Measurements from ENCODE around the gene TAL1. TPM values are rescaled to one million over a fixed set of nuclear protein-coding genes. Genes with fewer than 3 reads are reported as not detected.
"Not testable (repeated sequence)": the region's sequence is repeated elsewhere in the genome, so short reads cannot be mapped to it uniquely, and the experiment has no call there.

The TAL1 gene
- total RNA-seq, 8 experiments from 2014 or later, result 0.14 to 10.5 (median 0.38) TPM; not detected in 3

- H3K27ac ChIP-seq; H3K4me1 ChIP-seq (replicated peaks in 1 of 2); in situ Hi-C loops (cut with MboI; ENCODE audit: low pct_unique_long_range_greater_than_20kb in 2 of 9, low sequenced_read_pairs in 9 of 9, unreplicated experiment in 9 of 9); ATAC-seq (replicated peaks in 6 of 8); H3K4me3 ChIP-seq: not testable (repeated sequence)
- 22 to 81% (median 49%) methylated on average over 2 of the region's 2 CpGs for WGBS, 10 experiments
Observed at GRCh38 chr1:47203504-47203903, 28.5 kb downstream of the TAL1 start.

GRCh38 chr1:47201179-47201578 lies 30.8 kb downstream of the TAL1 start:
- H3K27ac ChIP-seq, result no peak overlapping the region
- peak in 5 of 8 experiments; percentile 35 to 68 (median 36) for ATAC-seq (replicated peaks in 6 of 8)
- in situ Hi-C loops (cut with MboI; ENCODE audit: low pct_unique_long_range_greater_than_20kb in 2 of 9, low sequenced_read_pairs in 9 of 9, unreplicated experiment in 9 of 9), result no loop called here
- H3K4me1 ChIP-seq (replicated peaks in 1 of 2), result no peaks in the 10 kb centered on the region
- 0 to 37% (median 14%) methylated on average over 1 to 4 of the region's 4 CpGs; no CpG with 5 or more reads in 1 of the 10 experiments for WGBS, 10 experiments
- no peak overlapping the region for H3K4me3 ChIP-seq

- no peak overlapping the region for H3K27ac ChIP-seq
- H3K4me3 ChIP-seq, result no peak overlapping the region
- in situ Hi-C loops (cut with MboI; ENCODE audit: low pct_unique_long_range_greater_than_20kb in 2 of 9, low sequenced_read_pairs in 9 of 9, unreplicated experiment in 9 of 9), result loop anchor here in 6 of 9 experiments (25.0 kb wide), 5 partner anchors 189 to 789 kb away; partner anchors contain the start of genes FOXE3 (in 2 of the 6), FOXD2 (in 1 of the 6) and TRABD2B (in 1 of the 6)
- WGBS, 10 experiments, result 41 to 100% (median 85%) methylated on average over 1 to 4 of the region's 4 CpGs
- H3K4me1 ChIP-seq (replicated peaks in 1 of 2), result peaks cover 0 to under 1% of the 10 kb centered on the region in 2 donors
- no peak for ATAC-seq (replicated peaks in 6 of 8)
Observed at GRCh38 chr1:47198214-47198613, 33.8 kb downstream of the TAL1 start.

DNA sequence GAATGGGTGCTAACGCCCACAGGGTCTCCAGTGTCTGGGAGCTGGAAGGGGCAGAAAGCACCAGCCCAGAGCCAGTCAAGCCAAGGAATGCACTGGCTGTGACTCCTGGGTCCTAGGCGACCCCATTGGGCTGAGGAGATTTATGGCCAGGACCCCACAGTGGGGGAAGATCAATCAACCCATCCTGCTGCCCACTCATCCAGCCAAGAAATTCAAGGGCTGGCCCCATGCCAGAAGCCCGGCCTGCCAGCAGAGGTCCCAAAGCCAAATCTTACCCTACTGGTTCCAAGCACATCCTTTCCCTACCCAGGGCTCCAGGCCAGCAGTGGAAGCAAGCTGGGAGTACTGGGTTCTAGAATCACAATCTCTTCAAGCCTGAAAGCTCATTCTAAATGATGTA lies 35.4 kb downstream of the TAL1 start:
- H3K4me3 ChIP-seq, result no peak overlapping the region
- peaks cover 0 to 8% of the 10 kb centered on the region in 2 donors for H3K4me1 ChIP-seq (replicated peaks in 1 of 2)
- H3K27ac ChIP-seq, result no peak overlapping the region
- WGBS, 10 experiments, result 73 to 100% (median 79%) methylated on average over 1 to 3 of the region's 3 CpGs; no CpG with 5 or more reads in 6 of the 10 experiments
- in situ Hi-C loops (cut with MboI; ENCODE audit: low pct_unique_long_range_greater_than_20kb in 2 of 9, low sequenced_read_pairs in 9 of 9, unreplicated experiment in 9 of 9), result loop anchor here in 6 of 9 experiments (25.0 kb wide), 5 partner anchors 191 to 791 kb away; partner anchors contain the start of genes FOXE3 (in 2 of the 6), FOXD2 (in 1 of the 6) and TRABD2B (in 1 of the 6)
- ATAC-seq (replicated peaks in 6 of 8), result no peak

- not testable (repeated sequence) for H3K4me1 ChIP-seq (replicated peaks in 1 of 2); H3K27ac ChIP-seq; H3K4me3 ChIP-seq; ATAC-seq (replicated peaks in 6 of 8)
- WGBS, 10 experiments, result 65 to 100% (median 93%) methylated on average over 1 to 9 of the region's 9 CpGs; no CpG with 5 or more reads in 1 of the 10 experiments
- in situ Hi-C loops (cut with MboI; ENCODE audit: low pct_unique_long_range_greater_than_20kb in 2 of 9, low sequenced_read_pairs in 9 of 9, unreplicated experiment in 9 of 9), result loop anchor here in 6 of 9 experiments (25.0 kb wide), 5 partner anchors 191 to 791 kb away; partner anchors contain the start of genes FOXE3 (in 2 of the 6), FOXD2 (in 1 of the 6) and TRABD2B (in 1 of the 6)
Observed at GRCh38 chr1:47195981-47196380, 36.0 kb downstream of the TAL1 start.

- Histone ChIP-seq H3K27ac (no peak overlapping the region), H3K4me1 (replicated peaks in 1 of 2) (peaks cover 0 to 8% of the 10 kb centered on the region in 2 donors), H3K4me3 (no peak overlapping the region)
- no peak for ATAC-seq (replicated peaks in 6 of 8)
- in situ Hi-C loops (cut with MboI; ENCODE audit: low pct_unique_long_range_greater_than_20kb in 2 of 9, low sequenced_read_pairs in 9 of 9, unreplicated experiment in 9 of 9), result loop anchor here in 6 of 9 experiments (25.0 kb wide), 5 partner anchors 193 to 793 kb away; partner anchors contain the start of genes FOXE3 (in 2 of the 6), FOXD2 (in 1 of the 6) and TRABD2B (in 1 of the 6)
Observed at GRCh38 chr1:47194311-47194710, 37.7 kb downstream of the TAL1 start.

DNA sequence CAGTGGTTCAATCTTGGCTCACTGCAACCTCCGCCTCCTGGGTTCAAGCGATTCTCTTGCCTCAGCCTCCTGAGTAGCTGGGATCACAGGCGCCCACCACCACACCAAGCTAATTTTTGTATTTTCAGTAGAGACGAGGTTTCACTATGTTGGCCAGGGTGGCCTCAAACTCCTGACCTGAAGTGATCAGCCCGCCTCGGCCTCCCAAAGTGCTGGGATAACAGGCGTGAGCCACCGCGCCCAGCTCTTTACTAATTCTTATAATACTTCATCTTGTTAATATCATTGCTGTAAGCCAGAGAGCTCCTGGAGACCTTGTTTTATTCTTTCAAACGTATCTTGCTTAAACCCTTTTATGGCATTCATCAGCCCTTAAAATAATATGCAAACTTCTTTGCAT lies 38.5 kb downstream of the TAL1 start:
- WGBS, 10 experiments, result 49 to 97% (median 91%) methylated on average over 1 to 10 of the region's 10 CpGs
- H3K4me3 ChIP-seq; H3K4me1 ChIP-seq (replicated peaks in 1 of 2); H3K27ac ChIP-seq; ATAC-seq (replicated peaks in 6 of 8): not testable (repeated sequence)
- in situ Hi-C loops (cut with MboI; ENCODE audit: low pct_unique_long_range_greater_than_20kb in 2 of 9, low sequenced_read_pairs in 9 of 9, unreplicated experiment in 9 of 9), result loop anchor here in 6 of 9 experiments (25.0 kb wide), 5 partner anchors 194 to 794 kb away; partner anchors contain the start of genes FOXE3 (in 2 of the 6), FOXD2 (in 1 of the 6) and TRABD2B (in 1 of the 6)

GRCh38 chr1:47192458-47193384 lies 39.3 kb downstream of the TAL1 start:
- ATAC-seq (replicated peaks in 6 of 8), result peak; percentile 13 to 93 (median 80)
- H3K27ac ChIP-seq, result no peak overlapping the region
- in situ Hi-C loops (cut with MboI; ENCODE audit: low pct_unique_long_range_greater_than_20kb in 2 of 9, low sequenced_read_pairs in 9 of 9, unreplicated experiment in 9 of 9), result loop anchor here in 6 of 9 experiments (25.0 kb wide), 5 partner anchors 195 to 795 kb away; partner anchors contain the start of genes FOXE3 (in 2 of the 6), FOXD2 (in 1 of the 6) and TRABD2B (in 1 of the 6)
- WGBS, 10 experiments, result 9 to 25% (median 14%) methylated on average over 4 to 9 of the region's 10 CpGs; no CpG with 5 or more reads in 6 of the 10 experiments
- H3K4me3 ChIP-seq, result no peak overlapping the region
- H3K4me1 ChIP-seq (replicated peaks in 1 of 2), result peaks cover 0 to 8% of the 10 kb centered on the region in 2 donors

DNA sequence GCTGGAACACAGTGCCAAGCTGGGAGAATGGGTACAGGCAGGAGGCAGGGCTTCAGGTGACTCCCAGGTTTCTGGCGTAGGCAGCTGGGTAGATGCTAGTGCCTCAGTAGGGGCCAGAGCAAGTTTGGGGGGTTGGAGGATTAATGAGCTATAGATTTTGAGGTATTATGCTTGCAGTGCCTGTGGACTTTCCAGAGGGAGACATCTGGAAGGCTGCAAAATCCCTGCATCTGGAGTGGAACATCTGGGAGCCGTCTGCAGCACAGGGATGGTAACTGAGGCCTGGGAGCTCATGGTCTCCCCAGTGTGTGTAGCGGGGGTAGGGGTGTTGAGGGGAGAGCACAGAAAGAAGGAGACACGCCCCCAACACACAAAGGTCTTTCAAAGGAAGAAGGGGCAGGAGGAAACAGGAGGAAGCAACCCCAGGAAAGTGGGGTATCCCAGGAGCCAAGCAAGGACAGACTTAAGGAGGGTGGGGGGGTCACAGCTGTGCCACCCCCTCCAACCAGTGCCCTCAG lies 40.0 kb downstream of the TAL1 start:
- no peak overlapping the region for H3K27ac ChIP-seq
- no peak for ATAC-seq (replicated peaks in 6 of 8)
- 85 to 100% (median 90%) methylated on average over 1 to 3 of the region's 4 CpGs; no CpG with 5 or more reads in 6 of the 10 experiments for WGBS, 10 experiments
- H3K4me3 ChIP-seq, result no peak overlapping the region
- in situ Hi-C loops (cut with MboI; ENCODE audit: low pct_unique_long_range_greater_than_20kb in 2 of 9, low sequenced_read_pairs in 9 of 9, unreplicated experiment in 9 of 9), result loop anchor here in 6 of 9 experiments (25.0 kb wide), 5 partner anchors 195 to 795 kb away; partner anchors contain the start of genes FOXE3 (in 2 of the 6), FOXD2 (in 1 of the 6) and TRABD2B (in 1 of the 6)
- H3K4me1 ChIP-seq (replicated peaks in 1 of 2), result peaks cover 0 to 8% of the 10 kb centered on the region in 2 donors

- WGBS, 10 experiments, result 75 to 93% (median 87%) methylated on average over 2 to 6 of the region's 6 CpGs; no CpG with 5 or more reads in 6 of the 10 experiments
- in situ Hi-C loops (cut with MboI; ENCODE audit: low pct_unique_long_range_greater_than_20kb in 2 of 9, low sequenced_read_pairs in 9 of 9, unreplicated experiment in 9 of 9), result loop anchor here in 6 of 9 experiments (25.0 kb wide), 5 partner anchors 196 to 796 kb away; partner anchors contain the start of genes FOXE3 (in 2 of the 6), FOXD2 (in 1 of the 6) and TRABD2B (in 1 of the 6)
- Histone ChIP-seq H3K27ac (no peak overlapping the region), H3K4me1 (replicated peaks in 1 of 2) (peaks cover 0 to 8% of the 10 kb centered on the region in 2 donors), H3K4me3 (no peak overlapping the region)
- ATAC-seq (replicated peaks in 6 of 8), result no peak
Observed at GRCh38 chr1:47190857-47191256, 41.2 kb downstream of the TAL1 start.

GRCh38 chr1:47190509-47190855 lies 41.5 kb downstream of the TAL1 start:
- in situ Hi-C loops (cut with MboI; ENCODE audit: low pct_unique_long_range_greater_than_20kb in 2 of 9, low sequenced_read_pairs in 9 of 9, unreplicated experiment in 9 of 9), result loop anchor here in 6 of 9 experiments (25.0 kb wide), 5 partner anchors 197 to 797 kb away; partner anchors contain the start of genes FOXE3 (in 2 of the 6), FOXD2 (in 1 of the 6) and TRABD2B (in 1 of the 6)
- no peak for ATAC-seq (replicated peaks in 6 of 8)
- Histone ChIP-seq H3K4me3 (no peak overlapping the region), H3K4me1 (replicated peaks in 1 of 2) (peaks cover 0 to 8% of the 10 kb centered on the region in 2 donors), H3K27ac (no peak overlapping the region)
- 0 to 89% (median 67%) methylated on average over 1 to 4 of the region's 5 CpGs; no CpG with 5 or more reads in 4 of the 10 experiments for WGBS, 10 experiments

GRCh38 chr1:47189844-47190508 lies 42.0 kb downstream of the TAL1 start, which contains the start of gene PDZK1IP1:
Gene PDZK1IP1, minus strand, starts transcription at chr1:47190036. Its CDS starts 104 bp downstream, at chr1:47189932.
- peak in 3 of 8 experiments; percentile 77 to 85 (median 78) for ATAC-seq (replicated peaks in 6 of 8)
- Histone ChIP-seq H3K4me3 (no peak within 1 kb of the TSS), H3K4me1 (replicated peaks in 1 of 2) (peaks cover 0 to 8% of the 10 kb centered on the region in 2 donors), H3K27ac (no peak within 1 kb of the TSS)
- 0 to 83% (median 75%) methylated on average over 1 to 14 of the region's 16 CpGs; no CpG with 5 or more reads in 3 of the 10 experiments for WGBS, 10 experiments
- in situ Hi-C loops (cut with MboI; ENCODE audit: low pct_unique_long_range_greater_than_20kb in 2 of 9, low sequenced_read_pairs in 9 of 9, unreplicated experiment in 9 of 9), result loop anchor here in 6 of 9 experiments (10.0 to 25.0 kb wide), 6 partner anchors 75 to 797 kb away; partner anchors contain the start of genes FOXE3 (in 2 of the 6), FOXD2 (in 1 of the 6) and TRABD2B (in 1 of the 6)
